Fibroblast of skin of right quadriceps (primary cell): ENCODE results near the gene PRPS1.
A peak's percentile ranks its signal among the peaks of the same experiment; 100 is the strongest.
"Not testable (repeated sequence)": the region's sequence is repeated elsewhere in the genome, so short reads cannot be mapped to it uniquely, and the experiment has no call there.

ENCODE experiments used
- DNase-seq: peaks from one replicate; pipeline ENCODE4 v3.0.0-alpha.2; 2013

Gene PRPS1

GRCh38 chrX:107632346-107632745 lies 4.0 kb downstream of the PRPS1 start:
- peak; percentile 53 for DNase-seq

- no peak for DNase-seq
Measured at GRCh38 chrX:107646735-107647134, 18.4 kb downstream of the PRPS1 start.

- DNase-seq, result no peak
Measured at GRCh38 chrX:107648332-107648731, 20.0 kb downstream of the PRPS1 start.

GRCh38 chrX:107654566-107654871 lies 26.2 kb downstream of the PRPS1 start:
- no peak for DNase-seq

GRCh38 chrX:107654872-107655761 lies 26.8 kb downstream of the PRPS1 start:
- peak; percentile 80 for DNase-seq

GRCh38 chrX:107656978-107657377 lies 28.7 kb downstream of the PRPS1 start:
- no peak for DNase-seq

- no peak for DNase-seq
Measured at GRCh38 chrX:107658660-107659059, 30.4 kb downstream of the PRPS1 start.

GRCh38 chrX:107659286-107659685 lies 31.0 kb downstream of the PRPS1 start:
- no peak for DNase-seq

- DNase-seq, result peak; percentile 51
Measured at GRCh38 chrX:107659768-107660167, 31.5 kb downstream of the PRPS1 start.

- no peak for DNase-seq
Measured at GRCh38 chrX:107662145-107662544, 33.8 kb downstream of the PRPS1 start.

- DNase-seq, result no peak
Measured at GRCh38 chrX:107662824-107663223, 34.5 kb downstream of the PRPS1 start.

- DNase-seq, result no peak
Measured at GRCh38 chrX:107666931-107667330, 38.6 kb downstream of the PRPS1 start.

- no peak for DNase-seq
Measured at GRCh38 chrX:107667426-107667825, 39.1 kb downstream of the PRPS1 start.

- not testable (repeated sequence) for DNase-seq
Measured at GRCh38 chrX:107668710-107669109, 40.4 kb downstream of the PRPS1 start.

GRCh38 chrX:107669261-107669660 lies 41.0 kb downstream of the PRPS1 start:
- DNase-seq, result no peak

GRCh38 chrX:107669885-107670628 lies 41.7 kb downstream of the PRPS1 start:
- no peak for DNase-seq

- DNase-seq, result not testable (repeated sequence)
Measured at GRCh38 chrX:107671256-107671655, 42.9 kb downstream of the PRPS1 start.

GRCh38 chrX:107672955-107673378 lies 44.7 kb downstream of the PRPS1 start:
- DNase-seq, result peak; percentile 63

GRCh38 chrX:107673431-107673830 lies 45.1 kb downstream of the PRPS1 start:
- DNase-seq, result no peak

- peak; percentile 4 for DNase-seq
Measured at GRCh38 chrX:107673933-107674479, 45.7 kb downstream of the PRPS1 start.

GRCh38 chrX:107674480-107675364 lies 46.4 kb downstream of the PRPS1 start:
- peak; percentile 22 for DNase-seq

- DNase-seq, result no peak
Measured at GRCh38 chrX:107675365-107675654, 47.0 kb downstream of the PRPS1 start.
